Measurements from ENCODE around the gene CAB39L.

DNA sequence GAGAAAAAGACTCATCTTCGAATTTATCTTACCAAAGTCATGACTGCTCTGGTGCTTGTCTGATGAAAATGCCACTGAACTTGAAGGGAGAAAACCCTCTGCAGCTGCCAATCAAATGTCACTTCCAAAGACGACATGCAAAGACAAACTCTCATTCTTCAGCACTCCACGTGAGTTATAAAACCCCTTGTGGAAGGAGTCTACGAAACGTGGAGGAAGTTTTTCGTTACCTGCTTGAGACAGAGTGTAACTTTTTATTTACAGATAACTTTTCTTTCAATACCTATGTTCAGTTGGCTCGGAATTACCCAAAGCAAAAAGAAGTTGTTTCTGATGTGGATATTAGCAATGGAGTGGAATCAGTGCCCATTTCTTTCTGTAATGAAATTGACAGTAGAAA lies 32.7 kb upstream of the CAB39L start:
- TF ChIP-seq, protein P1, sequence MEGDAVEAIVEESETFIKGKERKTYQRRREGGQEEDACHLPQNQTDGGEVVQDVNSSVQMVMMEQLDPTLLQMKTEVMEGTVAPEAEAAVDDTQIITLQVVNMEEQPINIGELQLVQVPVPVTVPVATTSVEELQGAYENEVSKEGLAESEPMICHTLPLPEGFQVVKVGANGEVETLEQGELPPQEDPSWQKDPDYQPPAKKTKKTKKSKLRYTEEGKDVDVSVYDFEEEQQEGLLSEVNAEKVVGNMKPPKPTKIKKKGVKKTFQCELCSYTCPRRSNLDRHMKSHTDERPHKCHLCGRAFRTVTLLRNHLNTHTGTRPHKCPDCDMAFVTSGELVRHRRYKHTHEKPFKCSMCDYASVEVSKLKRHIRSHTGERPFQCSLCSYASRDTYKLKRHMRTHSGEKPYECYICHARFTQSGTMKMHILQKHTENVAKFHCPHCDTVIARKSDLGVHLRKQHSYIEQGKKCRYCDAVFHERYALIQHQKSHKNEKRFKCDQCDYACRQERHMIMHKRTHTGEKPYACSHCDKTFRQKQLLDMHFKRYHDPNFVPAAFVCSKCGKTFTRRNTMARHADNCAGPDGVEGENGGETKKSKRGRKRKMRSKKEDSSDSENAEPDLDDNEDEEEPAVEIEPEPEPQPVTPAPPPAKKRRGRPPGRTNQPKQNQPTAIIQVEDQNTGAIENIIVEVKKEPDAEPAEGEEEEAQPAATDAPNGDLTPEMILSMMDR (conservative IDR thresholded peaks at IDR 0.05; ENCODE audit: low read length), result no peak
- no peak for TF ChIP-seq EZH2phosphoT487 (IDR thresholded peaks at IDR 0.05; ENCODE audit: borderline replicate concordance)
